Sigmoid colon (tissue), 7 donors: ENCODE measurements around the gene TCP11X1. TPM values are rescaled to one million over a fixed set of nuclear protein-coding genes. Genes with fewer than 3 reads are reported as not detected.
"Not testable (repeated sequence)": the region's sequence is repeated elsewhere in the genome, so short reads cannot be mapped to it uniquely, and the experiment has no call there.

Source experiments
- DNase-seq: peaks from one replicate; pipeline ENCODE4 v3.0.0-alpha.2; 2019
- H3K27ac ChIP-seq, 4 donors: fragments of 200-600 bp; sonication (generic); one replicate each; pipeline ENCODE4 v1.5.1; 2016 to 2019; ENCODE audit warnings: mild to moderate bottlenecking in 1 of 4
- H3K27me3 ChIP-seq, 3 donors: fragments of 200-600 bp; sonication (generic); one replicate each; pipeline ENCODE4 v1.5.1; 2019; ENCODE audit warnings: mild to moderate bottlenecking in 1 of 3
- H3K36me3 ChIP-seq, 4 donors: fragments of 200-600 bp; sonication (generic); one replicate each; pipeline ENCODE4 v1.5.1; 2016 to 2019
- H3K4me1 ChIP-seq, 4 donors: fragments of 200-600 bp; sonication (generic); one replicate each; pipeline ENCODE4 v1.5.1; 2017 to 2019
- H3K4me3 ChIP-seq, 4 donors: fragments of 200-600 bp; sonication (generic); one replicate each; pipeline ENCODE4 v1.5.1; 2017 to 2019; ENCODE audit warnings: mild to moderate bottlenecking in 2 of 4, moderate library complexity in 1 of 4
- H3K9me3 ChIP-seq, 4 donors: fragments of 200-600 bp in 3 of 4; sonication (generic) in 3 of 4; one replicate each; pipeline versions ENCODE4 v1.5.1 to v1.6.1; 2013 to 2019
- CTCF ChIP-seq, 4 experiments: fragments of 450-650 bp in 3 of 4; fragments of 200-600 bp in 1 of 4; IDR thresholded peaks; one replicate each; pipeline ENCODE4 v1.5.1; 2016 to 2019; ENCODE audit warnings: antibody characterized with exemption in 4 of 4, mild to moderate bottlenecking in 3 of 4, moderate library complexity in 2 of 4
- EP300 ChIP-seq, 4 donors: sonication (generic); formaldehyde crosslinking; IDR thresholded peaks; one replicate each; pipeline ENCODE4 v1.6.1; 2017; ENCODE audit warnings: antibody characterized with exemption in 4 of 4
- POLR2A ChIP-seq, 2 donors: fragments of 450-650 bp; IDR thresholded peaks; one replicate each; pipeline ENCODE4 v1.6.1; 2016; ENCODE audit warnings: antibody characterized with exemption in 2 of 2, mild to moderate bottlenecking in 2 of 2, moderate library complexity in 2 of 2
- POLR2AphosphoS5 ChIP-seq, 4 donors: sonication (generic); formaldehyde crosslinking; IDR thresholded peaks; one replicate each; pipeline ENCODE4 v1.6.1; 2017; ENCODE audit warnings: antibody characterized with exemption in 4 of 4
- WGBS, 2 donors: extraction: QIAGEN DNeasy Blood & Tissue Kit; methylation state at CpG; one replicate each; pipeline ENCODE4 v1.1.7; 2013; 5-methylcytosine and 5-hydroxymethylcytosine counted together
- intact Hi-C: fragments of 100-400 bp; cut with DNase I; formaldehyde crosslinking; loops from one replicate; pipeline ENCODE4 v1.15.1; 2023
- polyA plus RNA-seq, 3 donors: library from polyadenylated mRNA; stranded (reverse); fragments of 200-250 nt; gene quantifications; one replicate each; pipeline ENCODE4 v1.2.3, GENCODE V29; 2013
- total RNA-seq, 4 donors: library from RNA; depleted of rRNA; stranded (reverse); fragments of >200 nt; gene quantifications; one replicate each; pipeline ENCODE4 v1.1.0, GENCODE V29; 2016
- donor health status: healthy with polysubstance abuse.
- donor health status: Bipolar disorder and iron deficiency.
- donor health status: healthy.

Gene TCP11X1
- total RNA-seq (not detected), polyA plus RNA-seq (not detected)

- intact Hi-C loops, H3K9me3 ChIP-seq, DNase-seq, H3K4me3 ChIP-seq, H3K27ac ChIP-seq, H3K4me1 ChIP-seq, H3K27me3 ChIP-seq, H3K36me3 ChIP-seq: not testable (repeated sequence)
- WGBS, 2 donors = no CpG with 5 or more reads among the region's 15 CpGs
Observed at GRCh38 chrX:102214986-102215385, at the start of gene TCP11X1. Gene TCP11X1 (plus strand): TSS chrX:102215301.

GRCh38 chrX:102185967-102186720 lies 29.0 kb upstream of the TCP11X1 start:
- no peak for TF ChIP-seq EP300 (IDR thresholded peaks at IDR 0.05)
- TF ChIP-seq CTCF (IDR thresholded peaks at IDR 0.05) = no peak
- no peak for TF ChIP-seq POLR2AphosphoS5 (IDR thresholded peaks at IDR 0.05)
- TF ChIP-seq POLR2A (IDR thresholded peaks at IDR 0.05) = no peak
- no peaks in the 10 kb centered on the region for H3K27me3 ChIP-seq
- intact Hi-C loops = no loop called here
- DNase-seq = no peak
- 77 to 86% methylated on average over 7 of the region's 7 CpGs for WGBS, 2 donors
- H3K27ac ChIP-seq = no peak overlapping the region
- no peaks in the 10 kb centered on the region for H3K36me3 ChIP-seq
- H3K9me3 ChIP-seq = no peaks in the 10 kb centered on the region
- H3K4me3 ChIP-seq = no peak overlapping the region
- H3K4me1 ChIP-seq = no peaks in the 10 kb centered on the region

- H3K27me3 ChIP-seq, H3K9me3 ChIP-seq, DNase-seq, H3K36me3 ChIP-seq, H3K4me3 ChIP-seq, H3K27ac ChIP-seq, intact Hi-C loops, H3K4me1 ChIP-seq: not testable (repeated sequence)
- WGBS, 2 donors = no CpG with 5 or more reads among the region's 5 CpGs
Observed at GRCh38 chrX:102207940-102208339, 7.2 kb upstream of the TCP11X1 start.

- H3K27ac ChIP-seq, intact Hi-C loops, H3K36me3 ChIP-seq, DNase-seq, H3K9me3 ChIP-seq, H3K27me3 ChIP-seq, H3K4me3 ChIP-seq, H3K4me1 ChIP-seq: not testable (repeated sequence)
- no CpG with 5 or more reads among the region's 3 CpGs for WGBS, 2 donors
Observed at GRCh38 chrX:102216497-102216896, 1.4 kb downstream of the TCP11X1 start.

- H3K27me3 ChIP-seq, H3K36me3 ChIP-seq, H3K27ac ChIP-seq, H3K4me1 ChIP-seq, H3K9me3 ChIP-seq, H3K4me3 ChIP-seq, intact Hi-C loops: not testable (repeated sequence)
- peak; percentile 24 for DNase-seq
- 87% methylated on average over 5 of the region's 7 CpGs for WGBS, 2 donors
Observed at GRCh38 chrX:102235678-102236077, 20.6 kb downstream of the TCP11X1 start.

- H3K27ac ChIP-seq, H3K9me3 ChIP-seq, H3K36me3 ChIP-seq, H3K4me3 ChIP-seq, H3K4me1 ChIP-seq, H3K27me3 ChIP-seq, intact Hi-C loops: not testable (repeated sequence)
- 91% methylated on average over 10 of the region's 15 CpGs for WGBS, 2 donors
- DNase-seq = peak; percentile 30
Observed at GRCh38 chrX:102240265-102240664, 25.2 kb downstream of the TCP11X1 start.

GRCh38 chrX:102246893-102247292 lies 31.8 kb downstream of the TCP11X1 start, which contains the start of gene NXF2:
Gene NXF2 (plus strand): TSS chrX:102247167. CDS start chrX:102307079, 59,912 bp downstream.
- H3K27me3 ChIP-seq, H3K36me3 ChIP-seq, H3K27ac ChIP-seq, intact Hi-C loops, H3K9me3 ChIP-seq, H3K4me3 ChIP-seq, DNase-seq, H3K4me1 ChIP-seq: not testable (repeated sequence)
- no CpG with 5 or more reads among the region's 9 CpGs for WGBS, 2 donors

- H3K4me1 ChIP-seq, intact Hi-C loops: not testable (repeated sequence)
- no CpG with 5 or more reads among the region's 4 CpGs for WGBS, 2 donors
Observed at GRCh38 chrX:102272231-102272630, 57.1 kb downstream of the TCP11X1 start.

More at GRCh38 chrX:102272231-102272630, 57.1 kb downstream of the TCP11X1 start:
- not testable (repeated sequence) for H3K27ac ChIP-seq, H3K27me3 ChIP-seq, H3K36me3 ChIP-seq, H3K9me3 ChIP-seq, H3K4me3 ChIP-seq, DNase-seq

Other genes with a start within 250 kb of the TCP11X1 start
- 10 to 100 TPM; 10.5 to 40.2 (median 29.3) TPM for gene TCEAL2, start 89.6 kb upstream of the TCP11X1 start, total RNA-seq
- gene TCEAL2, start 89.6 kb upstream of the TCP11X1 start, polyA plus RNA-seq = 1 to 10 TPM in 2 of 3 donors, not detected in 1; 3.9 to 6.0 TPM
- gene TCEAL6, start 72.8 kb upstream of the TCP11X1 start, total RNA-seq = 1 to 10 TPM in 2 of 4 donors, not detected in 2; 1.8 to 2.0 TPM
- under 1 TPM in 1 of 3 donors, not detected in 2; 0.63 TPM for gene TCEAL6, start 72.8 kb upstream of the TCP11X1 start, polyA plus RNA-seq
- 1 to 10 TPM; 1.4 to 4.6 (median 2.2) TPM for gene BEX5, start 59.3 kb upstream of the TCP11X1 start, total RNA-seq
- gene BEX5, start 59.3 kb upstream of the TCP11X1 start, polyA plus RNA-seq = 10 to 100 TPM in 1 of 3 donors, 1 to 10 TPM in 2; 1.6 to 10.2 (median 3.3) TPM
- not detected for gene NXF2, start 31.9 kb downstream of the TCP11X1 start, total RNA-seq
- gene NXF2, start 31.9 kb downstream of the TCP11X1 start, polyA plus RNA-seq = not detected
- not detected for gene NXF2B, start 224.7 kb downstream of the TCP11X1 start, total RNA-seq
- gene NXF2B, start 224.7 kb downstream of the TCP11X1 start, polyA plus RNA-seq = not detected